Activated CD4-positive, alpha-beta T cell treated with anti-CD3 and anti-CD28 coated beads, Interleukin-2, amount 50 U/mL, for 4 hours (primary cell): ENCODE measurements around the gene TAS2R13.

Experiments used
- DNase-seq, 2 experiments: peaks; one replicate each; pipeline ENCODE4 v3.0.0-alpha.2; 2020

Gene TAS2R13

GRCh38 chr12:10909462-10909861 lies at the start of gene TAS2R13:
TAS2R13 (minus strand) TSS chr12:10909562; CDS start chr12:10909298, 264 bp downstream.
- no peak for DNase-seq

- DNase-seq: no peak
Measured at GRCh38 chr12:10957741-10958140, 48.4 kb upstream of the TAS2R13 start.

GRCh38 chr12:10956085-10956484 lies 46.7 kb upstream of the TAS2R13 start:
- DNase-seq: no peak

- DNase-seq: no peak
Measured at GRCh38 chr12:10952645-10953044, 43.3 kb upstream of the TAS2R13 start.

- DNase-seq: no peak
Measured at GRCh38 chr12:10943167-10943566, 33.8 kb upstream of the TAS2R13 start.

- no peak for DNase-seq
Measured at GRCh38 chr12:10941916-10942607, 32.7 kb upstream of the TAS2R13 start.

- no peak for DNase-seq
Measured at GRCh38 chr12:10941369-10941768, 32.0 kb upstream of the TAS2R13 start.

GRCh38 chr12:10940389-10940788 lies 31.0 kb upstream of the TAS2R13 start:
- no peak for DNase-seq

GRCh38 chr12:10939163-10939562 lies 29.8 kb upstream of the TAS2R13 start, which contains the start of gene TAS2R14:
TAS2R14 (minus strand) TSS chr12:10939263; CDS start chr12:10939207, 56 bp downstream.
- DNase-seq: no peak

- DNase-seq: no peak
Measured at GRCh38 chr12:10936506-10936905, 27.1 kb upstream of the TAS2R13 start.

GRCh38 chr12:10928746-10929286 lies 19.5 kb upstream of the TAS2R13 start, which contains the start of gene PRH2:
PRH2 (plus strand) TSS chr12:10929236; CDS start chr12:10929274, 38 bp downstream.
- no peak for DNase-seq

GRCh38 chr12:10926269-10926668 lies 16.9 kb upstream of the TAS2R13 start:
- no peak for DNase-seq

- DNase-seq: no peak
Measured at GRCh38 chr12:10919809-10920208, 10.4 kb upstream of the TAS2R13 start.

GRCh38 chr12:10910380-10910779 lies 1.0 kb upstream of the TAS2R13 start:
- no peak for DNase-seq

- DNase-seq: no peak
Measured at GRCh38 chr12:10904686-10905085, 4.7 kb downstream of the TAS2R13 start.

- DNase-seq: no peak
Measured at GRCh38 chr12:10901427-10901826, 7.9 kb downstream of the TAS2R13 start.

- DNase-seq: no peak
Measured at GRCh38 chr12:10900972-10901371, 8.4 kb downstream of the TAS2R13 start.

- no peak for DNase-seq
Measured at GRCh38 chr12:10900530-10900929, 8.8 kb downstream of the TAS2R13 start.

GRCh38 chr12:10896854-10897253 lies 12.5 kb downstream of the TAS2R13 start:
- no peak for DNase-seq

- DNase-seq: no peak
Measured at GRCh38 chr12:10891937-10892336, 17.4 kb downstream of the TAS2R13 start.

GRCh38 chr12:10889226-10889625 lies 20.1 kb downstream of the TAS2R13 start:
- no peak for DNase-seq

- DNase-seq: no peak
Measured at GRCh38 chr12:10884086-10884725, 25.2 kb downstream of the TAS2R13 start, which contains the start of gene PRH1. PRH1 (minus strand) TSS chr12:10884255; CDS start chr12:10884217, 38 bp downstream.

GRCh38 chr12:10873378-10873777 lies 36.0 kb downstream of the TAS2R13 start:
- DNase-seq: no peak

GRCh38 chr12:10867381-10867780 lies 42.0 kb downstream of the TAS2R13 start:
- no peak for DNase-seq
